ENCODE results near the gene RNF217. TPM values are rescaled to one million over a fixed set of nuclear protein-coding genes. Genes with fewer than 3 reads are reported as not detected.
A peak's percentile ranks its signal among the peaks of the same experiment; 100 is the strongest.

Gene RNF217
- total RNA-seq, 4 donors from 2014 or later = 6.0 to 24.3 (median 16.0) TPM

DNA sequence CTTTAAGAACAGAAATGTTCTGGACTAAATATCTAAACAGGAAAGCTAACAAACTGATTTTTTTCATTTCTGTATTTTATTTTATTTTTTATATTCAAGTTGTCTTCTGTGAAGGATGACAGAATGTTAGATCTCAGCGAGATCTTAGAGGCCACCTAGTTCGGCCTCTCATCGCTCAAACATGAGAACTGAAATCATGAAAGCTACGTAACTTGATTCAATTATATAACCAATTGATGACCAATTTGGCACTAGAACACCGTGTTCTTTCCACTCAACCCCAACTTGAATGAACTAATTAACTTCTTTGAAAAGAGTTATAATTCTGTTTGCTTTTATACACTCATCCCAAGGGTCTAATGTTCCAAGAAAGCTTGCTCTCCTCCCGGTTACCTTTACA, 24.6 kb upstream of the RNF217 start:
- Histone ChIP-seq H3K36me3 (no peaks in the 10 kb centered on the region), H3K9me3 (no peaks in the 10 kb centered on the region), H3K4me1 (no peaks in the 10 kb centered on the region), H3K27me3 (no peaks in the 10 kb centered on the region), H3K4me3 (no peak overlapping the region), H3K27ac (peak overlapping the region in 1 of 4 donors; percentile 2)
- TF ChIP-seq EP300 (IDR thresholded peaks at IDR 0.05; ENCODE audit: low read depth) (no peak), POLR2AphosphoS5 (IDR thresholded peaks at IDR 0.05) (no peak), POLR2A (IDR thresholded peaks at IDR 0.05) (no peak)
- TF ChIP-seq, protein P1, sequence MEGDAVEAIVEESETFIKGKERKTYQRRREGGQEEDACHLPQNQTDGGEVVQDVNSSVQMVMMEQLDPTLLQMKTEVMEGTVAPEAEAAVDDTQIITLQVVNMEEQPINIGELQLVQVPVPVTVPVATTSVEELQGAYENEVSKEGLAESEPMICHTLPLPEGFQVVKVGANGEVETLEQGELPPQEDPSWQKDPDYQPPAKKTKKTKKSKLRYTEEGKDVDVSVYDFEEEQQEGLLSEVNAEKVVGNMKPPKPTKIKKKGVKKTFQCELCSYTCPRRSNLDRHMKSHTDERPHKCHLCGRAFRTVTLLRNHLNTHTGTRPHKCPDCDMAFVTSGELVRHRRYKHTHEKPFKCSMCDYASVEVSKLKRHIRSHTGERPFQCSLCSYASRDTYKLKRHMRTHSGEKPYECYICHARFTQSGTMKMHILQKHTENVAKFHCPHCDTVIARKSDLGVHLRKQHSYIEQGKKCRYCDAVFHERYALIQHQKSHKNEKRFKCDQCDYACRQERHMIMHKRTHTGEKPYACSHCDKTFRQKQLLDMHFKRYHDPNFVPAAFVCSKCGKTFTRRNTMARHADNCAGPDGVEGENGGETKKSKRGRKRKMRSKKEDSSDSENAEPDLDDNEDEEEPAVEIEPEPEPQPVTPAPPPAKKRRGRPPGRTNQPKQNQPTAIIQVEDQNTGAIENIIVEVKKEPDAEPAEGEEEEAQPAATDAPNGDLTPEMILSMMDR (IDR thresholded peaks at IDR 0.05) = no peak
- no peak for DNase-seq
- WGBS, 2 donors (ENCODE audit: low coverage in 1 of 2) = 83 to 88% methylated on average over 6 of the region's 6 CpGs
- intact Hi-C loops (cut with DNase I; ENCODE audit: low total_unique reads) = no loop called here
- in situ Hi-C loops (cut with MboI; ENCODE audit: low pct_ligation_motif_present in 1 of 4, low pct_unique_long_range_greater_than_20kb in 1 of 4, low sequenced_read_pairs in 3 of 4) = no loop called here

DNA sequence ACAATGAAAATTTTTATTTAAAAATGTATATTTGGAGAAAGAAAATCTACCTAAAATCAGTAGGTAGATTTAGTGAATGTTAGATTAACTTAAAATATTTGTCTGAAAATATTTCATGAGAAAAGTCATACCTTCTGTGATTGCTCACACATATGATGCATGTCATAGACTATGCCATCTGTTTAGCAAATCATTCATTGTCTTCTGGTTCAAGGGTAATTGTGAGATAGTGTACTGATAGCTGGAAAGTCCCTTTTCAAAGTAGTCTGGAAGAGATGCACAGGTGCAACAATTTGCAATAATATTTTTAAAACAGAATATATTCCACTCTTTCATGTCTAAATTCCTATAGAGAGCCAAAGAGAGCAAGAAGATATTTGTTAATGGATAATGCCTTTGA, 21.0 kb upstream of the RNF217 start:
- H3K36me3 ChIP-seq = no peaks in the 10 kb centered on the region
- intact Hi-C loops (cut with DNase I; ENCODE audit: low total_unique reads) = no loop called here
- in situ Hi-C loops (cut with MboI; ENCODE audit: low pct_ligation_motif_present in 1 of 4, low pct_unique_long_range_greater_than_20kb in 1 of 4, low sequenced_read_pairs in 3 of 4) = no loop called here

DNA sequence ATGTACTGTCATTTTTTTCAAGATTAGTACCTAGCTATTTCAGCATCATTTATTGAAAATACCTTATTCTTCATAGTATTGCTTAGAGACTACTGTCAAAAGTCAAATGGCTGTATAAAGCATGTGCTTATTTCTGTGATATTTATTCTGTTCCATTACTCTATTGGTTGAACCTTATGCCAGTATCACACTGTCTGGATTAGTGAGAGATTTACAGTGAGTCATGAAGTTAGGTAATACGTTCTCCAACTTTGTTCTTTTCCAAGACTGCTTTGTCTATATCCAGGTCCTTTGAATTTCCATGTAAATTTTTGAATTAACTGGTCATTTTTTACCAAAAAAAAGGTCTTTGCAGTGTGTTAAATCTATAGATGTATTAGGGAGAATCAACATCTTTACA, 18.6 kb upstream of the RNF217 start:
- H3K4me3 ChIP-seq = no peak overlapping the region
- DNase-seq = no peak
- intact Hi-C loops (cut with DNase I; ENCODE audit: low total_unique reads) = no loop called here
- H3K36me3 ChIP-seq = no peaks in the 10 kb centered on the region
- H3K27ac ChIP-seq = no peak overlapping the region
- in situ Hi-C loops (cut with MboI; ENCODE audit: low pct_ligation_motif_present in 1 of 4, low pct_unique_long_range_greater_than_20kb in 1 of 4, low sequenced_read_pairs in 3 of 4) = no loop called here
- H3K27me3 ChIP-seq = no peaks in the 10 kb centered on the region
- H3K9me3 ChIP-seq = no peaks in the 10 kb centered on the region
- WGBS, 2 donors (ENCODE audit: low coverage in 1 of 2) = 73 to 90% methylated on average over 1 of the region's 1 CpG
- no peaks in the 10 kb centered on the region for H3K4me1 ChIP-seq
- no peak for TF ChIP-seq POLR2A (IDR thresholded peaks at IDR 0.05)
- TF ChIP-seq, protein P1 (IDR thresholded peaks at IDR 0.05) = no peak
- no peak for TF ChIP-seq POLR2AphosphoS5 (IDR thresholded peaks at IDR 0.05)
- no peak for TF ChIP-seq EP300 (IDR thresholded peaks at IDR 0.05; ENCODE audit: low read depth)

More for the DNA sequence above, 21.0 kb upstream of the RNF217 start:
- H3K27me3 ChIP-seq = no peaks in the 10 kb centered on the region
- no peak for TF ChIP-seq POLR2AphosphoS5 (IDR thresholded peaks at IDR 0.05)
- no peak for TF ChIP-seq EP300 (IDR thresholded peaks at IDR 0.05; ENCODE audit: low read depth)
- TF ChIP-seq, protein P1 (IDR thresholded peaks at IDR 0.05) = no peak
- no peak for TF ChIP-seq POLR2A (IDR thresholded peaks at IDR 0.05)
- no peak for DNase-seq
- no peaks in the 10 kb centered on the region for H3K4me1 ChIP-seq
- H3K4me3 ChIP-seq = no peak overlapping the region
- H3K9me3 ChIP-seq = no peaks in the 10 kb centered on the region
- H3K27ac ChIP-seq = no peak overlapping the region

DNA sequence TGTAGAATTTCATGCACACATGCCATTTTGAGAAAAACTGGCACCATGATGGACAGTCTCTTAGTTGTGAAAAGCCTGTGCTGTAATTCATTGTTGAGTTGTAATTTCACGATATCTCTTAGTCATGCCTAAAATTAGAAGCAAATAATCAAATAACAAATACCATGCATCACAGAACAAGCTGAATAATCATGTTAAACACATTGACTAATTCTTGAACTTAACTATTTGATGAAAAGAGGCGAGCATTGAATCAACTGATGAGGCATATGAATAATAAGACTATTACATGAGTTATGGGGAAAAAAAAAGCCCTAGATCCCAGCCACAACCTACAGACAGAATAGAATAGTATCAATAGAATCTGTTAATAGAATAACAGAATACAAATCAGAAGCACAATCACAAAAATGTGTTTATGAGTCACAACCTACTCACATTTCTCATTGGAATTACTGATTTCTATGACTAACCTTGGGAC, 14.2 kb upstream of the RNF217 start:
- no peaks in the 10 kb centered on the region for H3K27me3 ChIP-seq
- no peaks in the 10 kb centered on the region for H3K9me3 ChIP-seq
- no peaks in the 10 kb centered on the region for H3K4me1 ChIP-seq
- H3K27ac ChIP-seq = no peak overlapping the region
- intact Hi-C loops (cut with DNase I; ENCODE audit: low total_unique reads) = no loop called here
- TF ChIP-seq, protein P1 (IDR thresholded peaks at IDR 0.05) = no peak
- no peak for TF ChIP-seq POLR2AphosphoS5 (IDR thresholded peaks at IDR 0.05)
- TF ChIP-seq EP300 (IDR thresholded peaks at IDR 0.05; ENCODE audit: low read depth) = no peak
- no peak for TF ChIP-seq POLR2A (IDR thresholded peaks at IDR 0.05)
- 68 to 75% methylated on average over 2 of the region's 2 CpGs for WGBS, 2 donors (ENCODE audit: low coverage in 1 of 2)
- DNase-seq = no peak
- in situ Hi-C loops (cut with MboI; ENCODE audit: low pct_ligation_motif_present in 1 of 4, low pct_unique_long_range_greater_than_20kb in 1 of 4, low sequenced_read_pairs in 3 of 4) = no loop called here
- H3K36me3 ChIP-seq = no peaks in the 10 kb centered on the region
- no peak overlapping the region for H3K4me3 ChIP-seq

All from transverse colon (tissue), 4 donors.